Adipocyte (in vitro differentiated cells): Measurements from ENCODE around the gene AMDHD2.
A peak's percentile ranks its signal among the peaks of the same experiment; 100 is the strongest.
"Not testable (repeated sequence)": the region's sequence is repeated elsewhere in the genome, so short reads cannot be mapped to it uniquely, and the experiment has no call there.

ENCODE experiments used
- DNase-seq: peaks from one replicate; pipeline ENCODE4 v3.0.0-alpha.2; 2015; ENCODE audit warnings: low read depth
- H3K27me3 ChIP-seq: replicated peaks from 2 replicates; pipeline ENCODE4 v1.7.0; 2013; ENCODE audit warnings: mild to moderate bottlenecking, low read length, moderate library complexity; ENCODE audit not compliant: control insufficient read depth, insufficient read depth
- H3K36me3 ChIP-seq: 2 replicates; pipeline ENCODE4 v1.7.0; 2013; ENCODE audit warnings: low read length, mild to moderate bottlenecking, moderate library complexity; ENCODE audit not compliant: control insufficient read depth, insufficient read depth, severe bottlenecking
- H3K4me1 ChIP-seq: 2 replicates; pipeline ENCODE4 v1.7.0; 2013; ENCODE audit warnings: mild to moderate bottlenecking, low read length, moderate library complexity; ENCODE audit not compliant: control insufficient read depth, insufficient read depth
- H3K4me3 ChIP-seq: 2 replicates; pipeline ENCODE4 v1.7.0; 2013; ENCODE audit warnings: mild to moderate bottlenecking, low read length, moderate library complexity
- H3K9ac ChIP-seq: 2 replicates; pipeline ENCODE4 v1.7.0; 2013; ENCODE audit warnings: mild to moderate bottlenecking, low read length, moderate library complexity
- H3K9me3 ChIP-seq: 2 replicates; pipeline ENCODE4 v1.7.0; 2013; ENCODE audit warnings: mild to moderate bottlenecking, low read length, moderate library complexity; ENCODE audit not compliant: control insufficient read depth

AMDHD2 gene

GRCh38 chr16:2577044-2577443 lies 56.9 kb downstream of the AMDHD2 start:
- not testable (repeated sequence) for H3K9me3 ChIP-seq, H3K4me3 ChIP-seq, H3K27me3 ChIP-seq, H3K4me1 ChIP-seq, H3K9ac ChIP-seq, DNase-seq, H3K36me3 ChIP-seq

DNA sequence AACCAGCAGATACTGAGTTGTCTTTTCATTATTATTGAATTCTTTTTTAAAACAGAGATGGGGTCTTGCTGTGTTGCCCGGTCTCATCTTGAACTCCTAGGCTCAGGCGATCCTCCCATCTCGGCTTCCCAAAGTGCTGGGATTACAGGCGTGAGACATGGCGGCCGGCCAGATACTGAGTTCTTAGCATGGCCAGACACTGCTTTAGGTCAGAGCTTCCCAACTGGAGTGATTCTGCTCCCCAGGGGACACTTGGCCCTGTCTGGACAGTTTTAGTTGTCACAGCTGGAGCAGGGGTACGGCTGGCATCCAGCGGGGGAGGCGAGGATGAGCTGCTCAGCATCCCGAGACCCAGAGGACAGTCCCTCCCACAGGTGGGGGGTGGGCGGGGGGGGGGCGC lies 58.7 kb downstream of the AMDHD2 start:
- H3K36me3 ChIP-seq, H3K27me3 ChIP-seq: not testable (repeated sequence)

GRCh38 chr16:2580143-2580542 lies 60.0 kb downstream of the AMDHD2 start:
- not testable (repeated sequence) for H3K9me3 ChIP-seq

More for the DNA sequence above, 58.7 kb downstream of the AMDHD2 start:
- not testable (repeated sequence) for H3K9me3 ChIP-seq, H3K4me3 ChIP-seq, DNase-seq, H3K4me1 ChIP-seq, H3K9ac ChIP-seq

GRCh38 chr16:2580818-2581217 lies 60.6 kb downstream of the AMDHD2 start:
- not testable (repeated sequence) for H3K36me3 ChIP-seq, H3K9ac ChIP-seq, H3K4me1 ChIP-seq, DNase-seq, H3K27me3 ChIP-seq, H3K4me3 ChIP-seq, H3K9me3 ChIP-seq

More at GRCh38 chr16:2580143-2580542, 60.0 kb downstream of the AMDHD2 start:
- not testable (repeated sequence) for H3K9ac ChIP-seq, H3K4me1 ChIP-seq, H3K36me3 ChIP-seq, H3K27me3 ChIP-seq, H3K4me3 ChIP-seq
- DNase-seq = peak; percentile 2
